Parathyroid adenoma (tissue), 2 donors: Measurements from ENCODE around the gene CAST.
A peak's percentile ranks its signal among the peaks of the same experiment; 100 is the strongest.

Experiments used
- H2AFZ ChIP-seq: fragments of 300-600 bp; sonication (generic); one replicate; pipeline ENCODE4 v1.7.0; 2017; ENCODE audit warnings: antibody characterized with exemption, mild to moderate bottlenecking
- H3K27ac ChIP-seq: fragments of 300-600 bp; sonication (generic); one replicate; pipeline ENCODE4 v1.7.0; 2017
- H3K27me3 ChIP-seq: fragments of 300-600 bp; sonication (generic); one replicate; pipeline ENCODE4 v1.7.0; 2017; ENCODE audit warnings: low read length; ENCODE audit not compliant: control insufficient read depth, insufficient read depth
- H3K36me3 ChIP-seq: fragments of 300-600 bp; sonication (generic); one replicate; pipeline ENCODE4 v1.7.0; 2017; ENCODE audit warnings: low read length; ENCODE audit not compliant: control insufficient read depth, insufficient read depth
- H3K4me1 ChIP-seq: fragments of 300-600 bp; sonication (generic); one replicate; pipeline ENCODE4 v1.7.0; 2017; ENCODE audit warnings: control low read depth
- H3K4me2 ChIP-seq: fragments of 300-600 bp; sonication (generic); one replicate; pipeline ENCODE4 v1.7.0; 2017; ENCODE audit warnings: low read length
- H3K4me3 ChIP-seq: fragments of 300-600 bp; sonication (generic); one replicate; pipeline ENCODE4 v1.7.0; 2017; ENCODE audit warnings: low read depth, low read length
- H3K79me2 ChIP-seq: fragments of 300-600 bp; sonication (generic); one replicate; pipeline ENCODE4 v1.7.0; 2017; ENCODE audit warnings: control low read depth
- H3K9ac ChIP-seq: fragments of 300-600 bp; sonication (generic); one replicate; pipeline ENCODE4 v1.7.0; 2017; ENCODE audit warnings: mild to moderate bottlenecking
- H3K9me3 ChIP-seq: fragments of 300-600 bp; sonication (generic); one replicate; pipeline ENCODE4 v1.7.0; 2017; ENCODE audit warnings: low read length; ENCODE audit not compliant: control insufficient read depth
- TF ChIP-seq, protein P1 (sequence below): fragments of 300-600 bp; sonication (generic); IDR thresholded peaks from one replicate; pipeline ENCODE4 v1.7.0; 2017; ENCODE audit warnings: antibody characterized with exemption, mild to moderate bottlenecking
- donor health status: primary hyperparathyroidism.

The CAST gene

DNA sequence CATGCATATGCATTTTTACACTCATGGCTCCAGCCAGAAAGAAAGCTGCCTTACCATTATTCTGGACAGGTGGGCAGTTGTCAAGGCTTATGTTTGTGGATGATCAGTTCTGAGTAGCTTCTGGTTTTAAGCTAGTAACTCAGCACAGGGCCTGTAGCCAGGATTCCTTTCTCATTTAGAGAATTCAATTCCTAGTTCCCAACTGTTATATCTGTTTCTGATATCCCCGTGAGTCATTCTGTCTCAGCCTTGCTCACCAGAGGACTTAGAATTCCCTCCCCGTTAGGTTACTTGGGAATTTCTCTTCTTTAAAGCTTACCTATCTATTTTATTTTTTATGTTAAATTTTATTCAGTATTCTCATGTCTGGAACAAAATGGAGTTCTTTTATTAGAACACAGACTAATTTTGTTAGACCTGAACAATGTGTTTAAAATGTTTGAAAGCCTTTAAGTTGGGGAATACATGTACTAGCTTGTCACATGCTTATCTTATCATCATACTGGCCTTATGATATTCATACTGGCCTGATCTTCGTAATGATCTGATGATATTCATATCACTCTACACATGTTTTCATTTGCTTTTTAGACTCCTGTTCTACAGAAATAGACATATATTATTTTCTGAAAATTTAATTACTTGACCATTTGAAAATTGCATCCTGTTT lies 47.1 kb downstream of the CAST start:
- no peak overlapping the region for H2AFZ ChIP-seq
- H3K79me2 ChIP-seq = peaks cover 68% of the 10 kb centered on the region
- no peak overlapping the region for H3K9ac ChIP-seq
- TF ChIP-seq, protein P1, sequence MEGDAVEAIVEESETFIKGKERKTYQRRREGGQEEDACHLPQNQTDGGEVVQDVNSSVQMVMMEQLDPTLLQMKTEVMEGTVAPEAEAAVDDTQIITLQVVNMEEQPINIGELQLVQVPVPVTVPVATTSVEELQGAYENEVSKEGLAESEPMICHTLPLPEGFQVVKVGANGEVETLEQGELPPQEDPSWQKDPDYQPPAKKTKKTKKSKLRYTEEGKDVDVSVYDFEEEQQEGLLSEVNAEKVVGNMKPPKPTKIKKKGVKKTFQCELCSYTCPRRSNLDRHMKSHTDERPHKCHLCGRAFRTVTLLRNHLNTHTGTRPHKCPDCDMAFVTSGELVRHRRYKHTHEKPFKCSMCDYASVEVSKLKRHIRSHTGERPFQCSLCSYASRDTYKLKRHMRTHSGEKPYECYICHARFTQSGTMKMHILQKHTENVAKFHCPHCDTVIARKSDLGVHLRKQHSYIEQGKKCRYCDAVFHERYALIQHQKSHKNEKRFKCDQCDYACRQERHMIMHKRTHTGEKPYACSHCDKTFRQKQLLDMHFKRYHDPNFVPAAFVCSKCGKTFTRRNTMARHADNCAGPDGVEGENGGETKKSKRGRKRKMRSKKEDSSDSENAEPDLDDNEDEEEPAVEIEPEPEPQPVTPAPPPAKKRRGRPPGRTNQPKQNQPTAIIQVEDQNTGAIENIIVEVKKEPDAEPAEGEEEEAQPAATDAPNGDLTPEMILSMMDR = no peak
- H3K4me2 ChIP-seq = no peak overlapping the region
- no peaks in the 10 kb centered on the region for H3K36me3 ChIP-seq
- H3K27ac ChIP-seq = no peak overlapping the region
- no peaks in the 10 kb centered on the region for H3K9me3 ChIP-seq
- peaks cover 18% of the 10 kb centered on the region for H3K4me1 ChIP-seq
- no peaks in the 10 kb centered on the region for H3K27me3 ChIP-seq
- H3K4me3 ChIP-seq = no peak overlapping the region

DNA sequence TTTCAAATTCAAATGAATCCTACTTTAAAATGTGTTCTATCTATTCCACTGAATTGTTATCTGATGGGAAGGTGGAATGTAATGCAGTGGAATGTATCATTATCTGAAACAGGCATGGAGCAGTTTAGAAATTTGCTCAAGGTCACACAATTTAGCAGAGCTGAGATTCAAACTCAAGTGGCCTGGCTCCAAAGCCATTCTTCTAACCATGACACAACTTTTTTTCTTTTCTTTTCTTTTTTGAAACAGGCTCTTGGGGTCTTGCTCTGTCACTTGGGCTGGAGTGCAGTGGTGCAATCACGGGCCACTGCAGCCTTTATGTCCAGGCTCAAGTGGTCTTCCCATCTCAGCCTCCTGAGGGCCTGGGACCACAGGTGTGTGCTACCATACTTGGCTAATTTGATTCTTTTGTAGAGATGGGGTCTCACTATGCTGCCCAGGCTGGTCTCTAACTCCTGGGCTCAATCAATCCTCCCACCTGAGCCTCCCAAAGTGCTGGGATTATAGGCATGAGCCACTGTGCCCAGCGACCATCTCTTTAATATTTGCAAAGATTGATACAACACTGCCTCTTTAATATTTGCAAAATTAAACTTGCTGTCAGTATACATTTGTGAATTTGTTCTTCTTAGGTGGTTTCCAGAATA lies 50.0 kb downstream of the CAST start:
- Histone ChIP-seq H2AFZ (no peak overlapping the region), H3K4me2 (peak overlapping the region; percentile 39), H3K9ac (no peak overlapping the region), H3K27me3 (no peaks in the 10 kb centered on the region), H3K79me2 (peaks cover 66% of the 10 kb centered on the region), H3K27ac (no peak overlapping the region), H3K4me3 (no peak overlapping the region), H3K36me3 (no peaks in the 10 kb centered on the region), H3K4me1 (peaks cover 20% of the 10 kb centered on the region), H3K9me3 (no peaks in the 10 kb centered on the region)
- TF ChIP-seq, protein P1 = no peak

DNA sequence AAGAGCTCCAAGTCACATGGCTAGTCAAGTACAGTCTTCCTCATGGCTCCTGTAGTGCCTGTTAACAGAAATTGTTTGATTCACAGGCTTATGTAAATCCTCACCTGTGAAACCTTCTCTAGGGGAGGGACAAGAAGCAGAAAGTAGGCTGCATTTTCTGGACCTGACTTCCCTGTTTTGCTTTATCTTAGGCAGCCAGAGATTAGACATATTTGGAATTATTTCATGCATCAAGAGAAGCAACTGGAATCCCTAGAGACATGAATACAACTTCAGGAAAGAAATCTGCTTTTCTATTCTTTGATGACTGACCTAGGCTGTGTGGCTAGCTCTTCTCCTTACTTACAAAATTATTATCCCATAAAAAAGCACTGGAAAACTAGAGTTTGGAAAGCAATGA lies 52.3 kb downstream of the CAST start:
- H3K9me3 ChIP-seq = no peaks in the 10 kb centered on the region
- peak overlapping the region; percentile 9 for H3K4me2 ChIP-seq
- H3K36me3 ChIP-seq = no peaks in the 10 kb centered on the region
- no peak overlapping the region for H3K4me3 ChIP-seq
- no peak overlapping the region for H2AFZ ChIP-seq
- TF ChIP-seq, protein P1 = no peak
- H3K4me1 ChIP-seq = peaks cover 15% of the 10 kb centered on the region
- peak overlapping the region; percentile 59 for H3K27ac ChIP-seq
- H3K27me3 ChIP-seq = no peaks in the 10 kb centered on the region
- H3K79me2 ChIP-seq = peaks cover 72% of the 10 kb centered on the region
- H3K9ac ChIP-seq = no peak overlapping the region

DNA sequence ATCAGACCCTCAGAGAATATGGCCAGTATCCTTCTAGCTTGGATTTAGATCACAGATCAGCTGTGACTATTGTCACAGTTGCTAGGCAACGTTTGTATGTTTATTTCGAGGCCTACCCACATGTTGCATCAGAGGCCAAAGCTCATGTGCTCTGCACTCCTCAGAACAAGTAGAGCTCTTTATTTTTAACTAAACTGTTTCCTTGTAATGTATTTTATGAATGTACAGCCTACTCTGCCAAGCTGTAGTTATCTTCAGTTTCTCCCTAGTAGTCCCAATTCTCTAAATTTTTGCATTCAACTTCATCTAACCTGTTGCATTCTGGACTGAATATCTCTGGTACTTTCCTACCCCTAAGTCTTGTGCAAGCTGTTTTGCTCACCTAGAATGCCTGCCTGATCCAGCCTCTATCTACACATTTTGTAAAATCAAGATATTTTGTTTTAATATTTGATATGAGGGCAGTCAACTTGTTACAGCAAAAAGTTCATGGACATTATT lies 52.8 kb downstream of the CAST start:
- H3K27ac ChIP-seq = peak overlapping the region; percentile 59
- TF ChIP-seq, protein P1 = no peak

More for the DNA sequence above, 52.8 kb downstream of the CAST start:
- Histone ChIP-seq H3K27me3 (no peaks in the 10 kb centered on the region), H3K9ac (no peak overlapping the region), H3K4me1 (peaks cover 15% of the 10 kb centered on the region), H3K4me2 (peak overlapping the region; percentile 9), H3K36me3 (no peaks in the 10 kb centered on the region), H2AFZ (no peak overlapping the region), H3K4me3 (peak overlapping the region; percentile 17), H3K79me2 (peaks cover 67% of the 10 kb centered on the region), H3K9me3 (no peaks in the 10 kb centered on the region)
